ENCODE data around the gene LAMC3.

The LAMC3 gene

GRCh38 chr9:131013015-131013755 lies 4.2 kb downstream of the LAMC3 start:
- no peak for DNase-seq

- no peak for DNase-seq
Observed at GRCh38 chr9:131013771-131014676, 5.0 kb downstream of the LAMC3 start.

DNA sequence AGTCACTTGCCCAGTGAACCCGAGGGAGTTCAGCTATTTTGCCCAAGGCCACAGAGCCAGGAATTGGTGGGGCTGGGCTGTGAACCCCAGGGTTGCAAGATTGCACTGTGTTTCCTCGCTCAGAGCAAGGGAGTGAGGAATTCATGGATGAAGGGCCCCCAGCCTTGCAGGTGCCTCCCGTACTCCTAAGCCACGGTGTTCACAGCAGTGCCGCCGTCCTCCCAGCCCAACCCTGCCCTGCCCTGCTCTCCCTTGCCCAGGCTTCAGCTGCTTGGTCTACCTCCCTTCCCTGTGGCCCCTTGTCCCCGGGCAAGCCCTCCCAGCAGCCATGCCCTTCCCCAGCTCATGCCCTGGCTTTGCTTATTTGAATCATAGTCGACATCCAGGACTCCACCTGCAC lies 6.1 kb downstream of the LAMC3 start:
- DNase-seq, result no peak

DNA sequence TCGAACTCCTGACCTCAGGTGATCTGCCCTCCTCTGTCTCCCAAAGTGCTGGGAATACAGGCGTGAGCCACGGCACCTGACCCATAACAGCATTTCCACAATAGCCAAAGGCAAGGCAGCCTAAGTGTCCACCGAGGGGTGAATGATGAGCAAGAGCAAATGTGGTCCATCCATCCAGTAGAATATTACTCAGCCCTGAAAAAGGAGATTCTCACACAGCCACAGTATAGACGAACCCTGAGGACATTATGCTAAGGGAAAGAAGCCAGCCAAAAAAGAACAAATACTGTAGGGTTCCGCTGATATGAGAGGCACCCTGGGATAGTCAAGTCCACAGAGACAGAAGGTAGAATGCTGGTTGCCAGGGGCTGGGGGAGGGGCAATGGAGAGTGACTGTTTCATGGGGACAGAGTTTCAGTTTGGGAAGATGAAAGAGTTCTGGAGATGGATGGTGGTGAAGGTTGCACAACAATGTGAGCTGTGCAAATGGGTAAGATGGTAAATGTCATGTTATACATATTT lies 7.0 kb downstream of the LAMC3 start:
- DNase-seq, result no peak

DNA sequence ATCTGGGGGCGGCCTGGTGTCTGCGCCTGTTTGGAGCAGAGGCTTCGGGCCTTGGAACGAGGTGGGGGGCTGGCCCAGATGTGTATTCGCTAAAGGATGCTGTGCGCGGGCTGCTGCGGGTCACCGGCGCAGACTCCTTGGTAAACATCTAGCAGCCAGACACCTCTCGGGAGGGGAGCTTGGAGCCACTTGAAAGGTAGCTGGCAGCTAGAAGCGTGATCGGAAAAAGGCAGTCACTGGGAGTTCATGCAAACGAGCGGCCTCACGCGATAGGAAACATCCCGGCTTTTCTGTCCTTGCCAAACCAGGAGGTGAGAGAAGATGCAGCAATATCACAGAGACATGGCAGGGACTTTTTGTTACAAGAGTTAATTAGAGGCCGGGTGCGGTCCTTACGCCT lies 8.1 kb downstream of the LAMC3 start:
- DNase-seq, result no peak

DNA sequence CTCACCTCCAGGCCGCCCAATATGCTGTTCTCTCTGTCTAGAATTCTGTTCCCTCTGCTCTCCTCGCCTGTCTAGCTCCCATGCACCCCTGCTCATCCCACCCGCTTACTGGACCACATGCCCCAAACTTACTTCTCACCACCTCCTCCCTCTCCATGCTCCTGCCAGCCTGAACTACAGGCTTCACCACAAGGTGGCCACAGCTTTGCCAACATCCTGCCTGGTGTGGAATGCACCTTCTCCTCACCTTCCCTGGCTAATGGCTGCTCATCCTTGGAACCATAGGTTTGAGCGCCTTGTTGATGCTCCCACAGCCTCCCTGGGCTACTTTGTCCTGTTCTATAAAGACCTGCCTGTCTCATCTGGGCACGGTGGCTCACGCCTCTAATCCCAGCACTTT lies 9.6 kb downstream of the LAMC3 start:
- no peak for DNase-seq

DNA sequence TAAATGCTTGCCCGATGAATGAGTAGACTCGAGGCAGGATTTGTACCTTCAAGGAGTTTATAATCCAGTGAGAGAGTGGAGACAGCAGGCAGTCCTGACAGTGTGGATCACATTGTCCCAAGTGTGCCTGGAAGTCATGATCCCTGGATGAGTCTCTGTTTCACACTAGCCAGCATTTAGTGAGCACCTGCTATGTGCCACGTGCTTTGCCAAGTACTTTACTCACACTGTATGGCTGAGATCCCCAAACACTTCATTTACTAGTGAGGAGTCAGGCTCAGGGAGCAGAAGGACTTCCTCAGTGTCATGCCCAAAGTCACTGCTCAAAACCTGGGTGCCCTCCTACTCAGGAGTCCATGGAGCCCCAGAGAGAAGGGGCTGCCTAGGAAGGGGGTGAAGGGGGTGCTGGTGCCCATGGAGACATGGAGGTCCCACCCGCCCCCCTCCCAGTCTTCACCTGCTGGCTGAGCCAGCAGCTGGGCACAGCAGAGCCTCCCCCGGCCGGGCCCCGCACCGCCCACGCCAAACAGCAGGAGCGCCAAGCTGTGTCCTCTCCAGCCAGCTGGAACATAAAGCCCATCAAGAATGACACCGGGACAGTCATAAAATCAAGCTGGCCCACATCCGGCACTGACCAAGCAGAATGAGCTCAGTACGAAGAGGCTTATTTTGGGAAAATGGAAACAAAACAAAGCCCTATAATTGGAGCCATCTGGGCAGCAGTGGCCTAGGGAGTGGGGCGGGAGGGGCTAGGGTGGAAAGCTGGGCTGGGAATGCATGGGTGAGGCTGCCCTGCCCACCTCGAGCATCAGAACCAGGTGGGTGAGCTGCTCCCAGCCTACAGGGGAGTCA lies 10.6 kb downstream of the LAMC3 start:
- DNase-seq, result no peak

DNA sequence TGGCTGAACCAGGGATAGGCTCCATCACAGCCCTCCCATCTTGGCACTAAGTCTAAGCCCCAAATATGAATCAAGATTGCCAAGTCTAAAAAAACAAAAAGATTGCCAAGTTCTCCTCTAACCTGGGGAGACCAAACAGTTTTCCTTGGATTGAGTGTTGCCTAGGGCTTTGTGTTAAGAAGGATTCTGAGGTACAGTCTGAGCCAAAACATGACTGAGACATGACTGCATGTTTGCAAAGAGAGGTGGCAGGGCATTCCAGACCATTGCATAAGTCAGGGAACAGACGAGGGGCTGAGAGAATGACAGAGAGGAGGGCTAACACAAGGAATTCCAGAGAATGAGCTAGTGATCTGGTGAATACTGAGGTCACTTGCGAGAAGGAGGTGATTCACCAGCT lies 11.4 kb downstream of the LAMC3 start:
- no peak for DNase-seq

DNA sequence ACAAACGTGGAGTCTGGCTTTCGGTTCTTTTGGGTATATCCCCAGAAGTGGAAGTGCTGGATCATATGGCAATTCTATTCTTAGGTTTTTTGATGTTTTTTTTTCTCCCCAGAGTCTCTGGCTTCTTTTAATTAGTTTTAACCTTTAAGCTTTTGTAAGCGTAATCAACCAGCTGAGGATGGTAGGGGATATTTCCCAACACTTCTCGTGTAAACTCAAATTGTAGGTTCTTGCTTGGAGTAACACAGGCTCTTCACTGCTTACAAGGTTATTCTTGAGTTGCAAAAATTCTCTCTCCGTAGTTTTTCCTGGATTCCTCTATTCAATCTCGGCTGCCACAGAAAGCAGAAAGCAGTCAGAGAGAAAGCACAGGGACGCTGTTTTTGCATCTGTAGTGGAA lies 11.9 kb downstream of the LAMC3 start:
- no peak for DNase-seq

DNA sequence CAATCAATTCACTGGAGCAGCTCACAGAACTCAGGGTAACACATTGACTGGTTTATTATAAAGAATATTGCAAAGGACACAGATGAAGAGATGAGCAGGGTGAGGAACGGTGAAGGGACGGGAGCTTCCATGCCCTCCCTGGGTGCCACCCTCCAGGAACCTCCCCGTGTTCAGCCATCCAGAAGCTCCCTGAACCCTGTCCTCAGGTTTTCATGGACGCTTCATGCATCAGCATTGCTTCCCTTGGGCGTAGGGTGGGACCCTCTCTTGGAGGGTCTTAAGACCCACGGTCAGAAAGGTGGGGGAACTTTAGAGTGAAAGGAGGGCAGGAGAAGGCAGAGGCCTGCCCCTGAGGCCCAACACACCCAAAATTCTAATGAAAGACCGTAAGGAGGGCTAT lies 12.8 kb downstream of the LAMC3 start:
- no peak for DNase-seq

DNA sequence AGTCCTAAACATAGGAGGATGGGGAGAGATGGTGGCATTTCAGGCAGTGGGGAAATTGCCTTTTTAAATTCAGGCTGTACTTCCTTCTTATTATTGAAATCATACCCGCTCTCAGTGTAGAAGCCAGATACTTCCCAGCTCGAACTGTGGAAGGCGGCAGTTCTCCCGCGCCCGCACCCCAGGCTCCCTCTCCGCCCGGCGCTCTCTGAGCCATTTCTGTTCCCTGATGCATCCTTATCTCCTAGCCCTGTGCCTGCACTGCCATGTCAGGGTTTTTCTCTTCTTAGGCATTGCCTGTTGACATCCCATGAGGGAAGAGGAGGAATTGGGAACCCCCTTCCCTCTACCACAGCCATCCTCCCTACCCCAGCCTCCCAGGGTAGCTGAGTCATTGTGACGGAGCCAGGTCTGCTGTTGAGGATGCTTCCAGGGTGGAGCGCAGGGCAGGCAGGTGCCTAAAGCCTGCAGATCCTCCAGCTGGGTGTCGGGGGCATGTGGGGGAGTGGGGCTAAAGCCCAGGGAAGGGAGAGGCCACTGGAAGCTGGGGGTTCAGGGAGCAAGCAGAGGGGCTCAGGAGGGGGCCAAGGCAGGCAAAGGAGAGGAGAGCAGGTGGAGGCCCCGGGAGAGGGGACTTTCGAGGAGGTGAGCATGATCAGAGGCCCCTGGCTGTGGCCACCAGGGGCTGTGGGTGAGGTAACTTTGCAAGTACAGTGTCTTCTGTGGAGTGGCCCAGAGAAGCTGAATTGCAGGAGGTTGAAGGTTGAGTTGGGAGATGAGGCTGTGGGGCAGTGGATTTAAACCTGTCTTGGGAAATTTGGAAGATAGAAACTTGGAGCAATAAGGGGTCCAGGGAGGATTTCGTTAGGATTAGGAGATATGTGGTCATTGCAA lies 16.2 kb downstream of the LAMC3 start:
- DNase-seq, result no peak

- DNase-seq, result no peak
Observed at GRCh38 chr9:131025953-131026858, 17.2 kb downstream of the LAMC3 start.

DNA sequence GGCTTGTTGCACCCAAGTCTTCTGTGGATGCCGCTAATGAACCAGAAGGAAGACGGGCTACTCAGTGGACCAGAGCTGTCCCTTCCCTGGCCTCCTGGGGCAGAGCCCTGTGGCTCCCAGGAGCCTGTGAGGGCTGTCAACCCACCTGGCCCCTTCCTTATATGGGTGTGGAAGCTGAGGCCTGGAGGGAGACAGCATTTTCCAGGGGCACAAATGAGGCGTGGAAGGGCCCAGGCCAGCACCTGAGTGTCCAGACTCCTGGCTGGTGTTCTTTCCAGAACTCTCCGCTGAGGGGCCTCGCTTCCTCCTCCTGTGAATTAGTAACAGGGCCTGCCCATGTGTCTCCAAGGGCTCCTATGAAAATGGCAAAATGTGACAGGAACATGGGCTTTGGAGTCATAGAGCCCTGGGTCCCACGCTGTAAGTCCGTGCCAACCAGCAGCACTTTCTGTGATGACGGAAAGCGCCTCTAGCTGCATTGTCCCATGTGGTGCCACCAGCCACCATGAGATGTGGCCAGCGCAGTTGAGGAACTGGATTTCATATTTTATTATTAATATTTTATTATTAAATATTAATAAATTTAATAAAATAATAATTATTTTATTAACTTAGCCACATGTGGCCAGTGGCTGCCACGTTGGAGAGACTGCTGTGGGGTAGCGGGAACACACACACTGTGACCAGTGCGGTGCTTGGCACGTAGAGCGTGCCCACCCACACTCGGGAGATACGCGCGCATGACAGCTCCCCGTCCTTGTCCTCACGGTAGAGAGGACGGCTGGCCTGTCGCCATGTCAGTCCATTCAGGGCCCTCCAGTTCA lies 18.3 kb downstream of the LAMC3 start:
- no peak for DNase-seq

GRCh38 chr9:131027872-131028179 lies 18.9 kb downstream of the LAMC3 start:
- no peak for DNase-seq

- no peak for DNase-seq
Observed at GRCh38 chr9:131028221-131028884, 19.4 kb downstream of the LAMC3 start.

- no peak for DNase-seq
Observed at GRCh38 chr9:131028931-131029573, 20.1 kb downstream of the LAMC3 start.

GRCh38 chr9:131029574-131029952 lies 20.6 kb downstream of the LAMC3 start:
- DNase-seq, result no peak

DNA sequence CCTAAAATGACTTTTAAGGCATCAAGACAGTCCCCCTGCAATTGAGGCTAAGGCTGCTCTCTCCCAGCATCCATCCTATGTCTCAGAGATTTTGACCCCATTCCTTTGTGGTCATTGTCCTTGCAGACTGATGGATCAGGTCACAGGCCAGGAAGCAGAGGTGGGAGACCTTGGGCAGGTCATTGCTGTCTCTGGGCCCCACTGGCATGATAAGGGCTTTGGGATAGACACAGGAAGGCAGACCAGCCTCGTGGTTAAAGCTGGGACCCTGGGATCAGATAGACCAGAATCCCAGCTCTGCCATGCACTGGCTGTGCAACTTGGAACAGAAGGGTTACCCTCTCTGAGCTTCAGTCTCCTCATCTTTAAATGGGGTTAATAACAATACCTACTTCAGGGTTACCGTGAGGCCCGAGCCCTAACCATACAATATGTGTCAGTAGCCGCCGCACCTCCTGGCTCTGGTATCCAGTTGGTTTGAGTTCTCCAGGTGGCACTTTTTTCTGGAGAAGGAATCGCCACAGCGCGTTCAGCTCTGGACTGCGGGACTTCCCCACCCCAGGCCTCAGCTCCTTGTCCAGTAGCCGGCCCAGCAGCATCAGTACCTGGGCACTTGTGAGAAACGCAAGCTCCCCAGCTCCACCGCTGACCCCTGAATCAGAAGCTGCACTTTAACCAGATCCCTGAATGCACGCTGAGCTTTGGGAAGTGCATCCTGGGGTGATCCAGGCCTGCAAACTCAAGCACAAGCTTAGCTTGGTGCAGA lies 21.4 kb downstream of the LAMC3 start:
- no peak for DNase-seq

Data from NCI-H446 (cell line).